Esophagus squamous epithelium (tissue), 5 donors: Measurements from ENCODE around the gene AOPEP. TPM values are rescaled to one million over a fixed set of nuclear protein-coding genes. Genes with fewer than 3 reads are reported as not detected.

Source experiments
- DNase-seq: peaks from one replicate; lab custom pipeline; 2025; lab: John Stamatoyannopoulos, UW
- H3K27ac ChIP-seq, 4 donors: fragments of 200-600 bp; sonication (generic); one replicate each; pipeline ENCODE4 v1.5.1; 2016 to 2019; ENCODE audit warnings: mild to moderate bottlenecking in 1 of 4
- H3K27me3 ChIP-seq, 4 donors: fragments of 200-600 bp; sonication (generic); 1 replicate in 3 of 4; 2 replicates in 1 of 4; pipeline versions ENCODE4 v1.5.1 to v1.6.0; 2017 to 2021; ENCODE audit warnings: antibody characterized with exemption in 1 of 4
- H3K36me3 ChIP-seq, 3 donors: fragments of 200-600 bp; sonication (generic); one replicate each; pipeline ENCODE4 v1.5.1; 2016 to 2019
- H3K4me1 ChIP-seq, 3 donors: fragments of 200-600 bp; sonication (generic); one replicate each; pipeline ENCODE4 v1.5.1; 2017 to 2019
- H3K4me3 ChIP-seq, 4 donors: fragments of 200-600 bp; sonication (generic); 1 replicate in 3 of 4; 2 replicates in 1 of 4; pipeline ENCODE4 v1.5.1; 2016 to 2019; ENCODE audit warnings: mild to moderate bottlenecking in 2 of 4, moderate library complexity in 1 of 4
- H3K9me3 ChIP-seq, 3 donors: fragments of 200-600 bp; sonication (generic); one replicate each; pipeline ENCODE4 v1.5.1; 2016 to 2019
- CTCF ChIP-seq, 6 experiments: fragments of 450-650 bp in 4 of 6; fragments of 200-600 bp in 2 of 6; sonication (generic) in 2 of 6; IDR thresholded peaks; one replicate each; pipeline ENCODE4 v1.5.1; 2016 to 2019; ENCODE audit warnings: antibody characterized with exemption in 6 of 6, mild to moderate bottlenecking in 4 of 6, moderate library complexity in 4 of 6
- POLR2A ChIP-seq, 4 donors: fragments of 450-650 bp; IDR thresholded peaks; one replicate each; pipeline ENCODE4 v1.6.1; 2017; ENCODE audit warnings: antibody characterized with exemption in 4 of 4, mild to moderate bottlenecking in 4 of 4, moderate library complexity in 3 of 4
- WGBS, 2 donors: methylation state at CpG; one replicate each; pipeline ENCODE4 v1.1.5; 2018; 5-methylcytosine and 5-hydroxymethylcytosine counted together
- intact Hi-C: fragments of 100-400 bp; cut with DNase I; formaldehyde crosslinking; loops from one replicate; pipeline ENCODE4 v1.15.0; 2022
- total RNA-seq, 4 donors: library from RNA; depleted of rRNA; stranded (reverse); fragments of >200 nt; gene quantifications; one replicate each; pipeline ENCODE4 v1.1.0, GENCODE V29; 2016
- donor health status: DM: yes; HTN: yes; CAD: no.

AOPEP gene
- total RNA-seq, 4 donors from 2014 or later: 101 to 300 (median 115) TPM

DNA sequence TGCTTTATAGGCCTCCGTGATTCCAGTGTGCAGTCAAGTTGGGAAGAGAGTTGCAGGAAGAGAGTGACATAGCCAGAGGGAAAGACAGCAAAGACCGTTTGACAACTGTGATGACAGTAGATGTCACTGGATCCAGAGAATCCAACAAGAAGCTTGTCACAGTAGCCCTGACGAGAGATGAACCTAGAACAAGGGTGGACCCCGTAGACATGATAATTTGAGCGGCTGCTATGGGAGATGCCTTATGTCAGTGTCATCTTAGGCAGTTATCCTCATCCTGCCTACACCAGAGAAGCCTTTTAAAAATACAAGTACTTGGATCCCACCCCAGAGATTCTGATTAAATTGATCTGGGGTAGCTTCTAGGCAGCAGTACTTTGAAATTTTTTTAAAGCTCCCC, 125.4 kb downstream of the AOPEP start:
- H3K27ac ChIP-seq: peak overlapping the region in 3 of 4 donors; percentile 47 to 65 (median 58)
- WGBS, 2 donors: 86% methylated on average over 5 of the region's 5 CpGs
- no peak overlapping the region for H3K4me3 ChIP-seq
- peaks cover 0 to 38% (median 20%) of the 10 kb centered on the region in 3 donors for H3K4me1 ChIP-seq
- H3K27me3 ChIP-seq: no peaks in the 10 kb centered on the region
- DNase-seq: no peak
- no peaks in the 10 kb centered on the region for H3K9me3 ChIP-seq
- no peaks in the 10 kb centered on the region for H3K36me3 ChIP-seq
- intact Hi-C loops: no loop called here
- no peak for TF ChIP-seq CTCF (IDR thresholded peaks at IDR 0.05)
- no peak for TF ChIP-seq POLR2A (IDR thresholded peaks at IDR 0.05)

GRCh38 chr9:94852373-94852772, 125.9 kb downstream of the AOPEP start:
- Histone ChIP-seq H3K27ac (no peak overlapping the region), H3K36me3 (no peaks in the 10 kb centered on the region), H3K27me3 (no peaks in the 10 kb centered on the region), H3K4me3 (no peak overlapping the region), H3K4me1 (peaks cover 0 to 33% (median 16%) of the 10 kb centered on the region in 3 donors), H3K9me3 (no peaks in the 10 kb centered on the region)
- intact Hi-C loops: no loop called here
- WGBS, 2 donors: 75 to 94% methylated on average over 4 of the region's 4 CpGs
- TF ChIP-seq CTCF (IDR thresholded peaks at IDR 0.05) (no peak), POLR2A (IDR thresholded peaks at IDR 0.05) (no peak)
- DNase-seq: no peak

GRCh38 chr9:94853887-94854286, 127.4 kb downstream of the AOPEP start:
- Histone ChIP-seq H3K9me3 (no peaks in the 10 kb centered on the region), H3K27me3 (no peaks in the 10 kb centered on the region), H3K36me3 (no peaks in the 10 kb centered on the region), H3K4me3 (no peak overlapping the region), H3K4me1 (peaks cover 0 to 25% (median 10%) of the 10 kb centered on the region in 3 donors), H3K27ac (no peak overlapping the region)
- intact Hi-C loops: no loop called here
- no peak for DNase-seq
- WGBS, 2 donors: 53 to 63% methylated on average over 3 of the region's 3 CpGs
- TF ChIP-seq POLR2A (IDR thresholded peaks at IDR 0.05) (no peak), CTCF (IDR thresholded peaks at IDR 0.05) (no peak)

DNA sequence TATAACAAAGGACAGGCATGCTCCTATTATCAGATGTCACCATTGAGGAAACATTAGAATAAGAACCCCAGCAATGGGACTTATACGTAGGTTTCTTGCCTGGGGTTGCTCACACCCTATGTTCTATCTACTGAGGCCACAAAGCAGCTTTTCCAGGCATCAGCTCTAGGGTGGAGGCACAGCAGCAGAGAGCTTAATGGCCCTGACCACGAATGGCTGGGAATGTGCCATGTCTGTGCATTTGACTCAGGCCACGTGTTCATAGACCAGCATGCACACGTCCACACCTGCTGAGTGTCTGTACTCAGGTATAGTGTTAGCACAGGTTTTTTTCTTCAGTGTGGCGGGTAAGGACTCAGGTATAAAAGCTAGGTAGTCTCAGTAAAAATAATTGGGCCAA, 129.4 kb downstream of the AOPEP start:
- H3K36me3 ChIP-seq: no peaks in the 10 kb centered on the region
- H3K4me1 ChIP-seq: peaks cover 0 to 25% (median 10%) of the 10 kb centered on the region in 3 donors
- DNase-seq: no peak
- no peaks in the 10 kb centered on the region for H3K9me3 ChIP-seq
- TF ChIP-seq CTCF (IDR thresholded peaks at IDR 0.05) (no peak), POLR2A (IDR thresholded peaks at IDR 0.05) (no peak)
- intact Hi-C loops: no loop called here
- no peaks in the 10 kb centered on the region for H3K27me3 ChIP-seq
- H3K4me3 ChIP-seq: no peak overlapping the region
- peak overlapping the region in 1 of 4 donors; percentile 30 for H3K27ac ChIP-seq
- WGBS, 2 donors: 29 to 68% methylated on average over 5 of the region's 5 CpGs

GRCh38 chr9:94857791-94858190, 131.3 kb downstream of the AOPEP start:
- TF ChIP-seq CTCF (IDR thresholded peaks at IDR 0.05) (no peak), POLR2A (IDR thresholded peaks at IDR 0.05) (no peak)
- intact Hi-C loops: no loop called here
- Histone ChIP-seq H3K4me3 (no peak overlapping the region), H3K4me1 (peaks cover 7 to 28% (median 15%) of the 10 kb centered on the region in 3 donors), H3K9me3 (no peaks in the 10 kb centered on the region), H3K27ac (no peak overlapping the region), H3K36me3 (no peaks in the 10 kb centered on the region), H3K27me3 (no peaks in the 10 kb centered on the region)
- 88 to 94% methylated on average over 8 of the region's 8 CpGs for WGBS, 2 donors
- DNase-seq: no peak
